Ectodermal cell (in vitro differentiated cells): ENCODE results near the gene RAMP1.

Experiments
- H3K27ac ChIP-seq: 2 replicates; pipeline ENCODE4 v1.7.0; 2013; ENCODE audit warnings: mild to moderate bottlenecking, low read depth, low read length; ENCODE audit not compliant: insufficient read depth, poor library complexity, severe bottlenecking
- H3K27me3 ChIP-seq: 2 replicates; pipeline ENCODE4 v1.7.0; 2013; ENCODE audit warnings: mild to moderate bottlenecking, low read length; ENCODE audit not compliant: insufficient read depth, control insufficient read depth, poor library complexity, severe bottlenecking
- H3K36me3 ChIP-seq: one replicate; pipeline ENCODE4 v1.7.0; 2013; ENCODE audit warnings: low read length; ENCODE audit not compliant: control insufficient read depth, insufficient read depth
- H3K4me1 ChIP-seq: one replicate; pipeline ENCODE4 v1.7.0; 2013; ENCODE audit warnings: low read length; ENCODE audit not compliant: control insufficient read depth, insufficient read depth
- H3K4me3 ChIP-seq: 2 replicates; pipeline ENCODE4 v1.7.0; 2013; ENCODE audit warnings: low read depth, low read length, control low read depth; ENCODE audit not compliant: insufficient read depth
- H3K9me3 ChIP-seq: 2 replicates; pipeline ENCODE4 v1.7.0; 2013; ENCODE audit warnings: mild to moderate bottlenecking, low read length, moderate library complexity; ENCODE audit not compliant: control insufficient read depth
- WGBS, 2 experiments: methylation state at CpG; one replicate each; pipeline ENCODE4 v1.1.7; 2013; ENCODE audit warnings: missing lambda C conversion rate in 2 of 2; 5-methylcytosine and 5-hydroxymethylcytosine counted together

Gene RAMP1

GRCh38 chr2:237919593-237919992 lies 60.2 kb downstream of the RAMP1 start:
- 85 to 86% methylated on average over 6 of the region's 6 CpGs for WGBS, 2 experiments
- Histone ChIP-seq H3K27me3 (peaks cover 6% of the 10 kb centered on the region), H3K36me3 (no peaks in the 10 kb centered on the region), H3K4me3 (no peak overlapping the region), H3K4me1 (no peaks in the 10 kb centered on the region), H3K27ac (no peak overlapping the region), H3K9me3 (no peaks in the 10 kb centered on the region)

DNA sequence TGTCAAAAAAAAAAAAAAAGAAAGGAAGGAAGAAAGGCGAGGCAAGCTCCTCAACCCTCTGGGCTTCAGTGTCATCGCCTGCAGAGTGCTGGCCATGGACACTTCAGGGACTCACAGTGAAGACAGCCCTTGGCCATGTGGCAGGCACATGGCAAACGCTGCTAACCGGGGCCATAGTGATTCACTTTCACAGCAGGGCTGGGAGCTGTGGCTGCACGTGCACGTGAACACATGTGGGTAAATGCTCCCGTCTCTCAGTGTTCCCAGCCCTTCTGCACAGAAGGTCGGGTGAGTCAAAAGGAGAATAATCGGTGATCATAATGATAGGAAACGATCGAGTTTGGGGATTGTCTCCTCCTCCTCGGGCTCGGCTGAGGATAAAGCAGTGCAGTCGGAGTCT lies 61.2 kb downstream of the RAMP1 start:
- 93% methylated on average over 14 of the region's 14 CpGs for WGBS, 2 experiments
- peaks cover 6% of the 10 kb centered on the region for H3K27me3 ChIP-seq
- H3K9me3 ChIP-seq = no peaks in the 10 kb centered on the region
- no peak overlapping the region for H3K27ac ChIP-seq
- H3K4me3 ChIP-seq = no peak overlapping the region
- no peaks in the 10 kb centered on the region for H3K36me3 ChIP-seq
- H3K4me1 ChIP-seq = no peaks in the 10 kb centered on the region

DNA sequence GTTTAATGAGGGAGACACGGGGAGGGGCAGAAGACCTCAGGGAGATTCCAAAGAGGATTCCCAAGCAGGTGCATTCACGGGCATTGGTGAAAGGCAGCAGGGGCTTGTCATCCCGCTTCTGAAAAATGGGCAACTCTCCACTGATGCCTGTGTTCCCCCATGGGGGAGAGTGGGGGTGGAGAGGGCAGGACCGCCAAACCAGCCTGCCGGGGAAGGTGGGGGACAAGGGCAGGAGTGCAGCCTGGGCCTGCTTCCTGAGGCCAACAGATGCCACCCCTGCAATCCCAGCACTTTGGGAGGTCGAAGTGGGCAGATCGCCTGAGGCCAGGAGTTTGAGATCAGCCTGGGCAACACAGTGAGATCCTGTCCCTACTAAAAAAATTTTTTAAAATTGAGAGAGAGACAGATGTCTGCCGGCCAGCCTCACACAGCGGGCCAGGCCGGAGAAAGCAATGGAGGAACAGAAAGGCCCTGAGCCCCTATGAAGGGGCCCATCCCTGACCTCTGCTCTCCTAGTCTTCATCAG lies 62.6 kb downstream of the RAMP1 start:
- 91% methylated on average over 10 of the region's 10 CpGs for WGBS, 2 experiments
- H3K9me3 ChIP-seq = no peaks in the 10 kb centered on the region
- H3K4me1 ChIP-seq = no peaks in the 10 kb centered on the region
- no peaks in the 10 kb centered on the region for H3K36me3 ChIP-seq
- H3K27me3 ChIP-seq = peaks cover 6% of the 10 kb centered on the region
- H3K4me3 ChIP-seq = no peak overlapping the region
- no peak overlapping the region for H3K27ac ChIP-seq

DNA sequence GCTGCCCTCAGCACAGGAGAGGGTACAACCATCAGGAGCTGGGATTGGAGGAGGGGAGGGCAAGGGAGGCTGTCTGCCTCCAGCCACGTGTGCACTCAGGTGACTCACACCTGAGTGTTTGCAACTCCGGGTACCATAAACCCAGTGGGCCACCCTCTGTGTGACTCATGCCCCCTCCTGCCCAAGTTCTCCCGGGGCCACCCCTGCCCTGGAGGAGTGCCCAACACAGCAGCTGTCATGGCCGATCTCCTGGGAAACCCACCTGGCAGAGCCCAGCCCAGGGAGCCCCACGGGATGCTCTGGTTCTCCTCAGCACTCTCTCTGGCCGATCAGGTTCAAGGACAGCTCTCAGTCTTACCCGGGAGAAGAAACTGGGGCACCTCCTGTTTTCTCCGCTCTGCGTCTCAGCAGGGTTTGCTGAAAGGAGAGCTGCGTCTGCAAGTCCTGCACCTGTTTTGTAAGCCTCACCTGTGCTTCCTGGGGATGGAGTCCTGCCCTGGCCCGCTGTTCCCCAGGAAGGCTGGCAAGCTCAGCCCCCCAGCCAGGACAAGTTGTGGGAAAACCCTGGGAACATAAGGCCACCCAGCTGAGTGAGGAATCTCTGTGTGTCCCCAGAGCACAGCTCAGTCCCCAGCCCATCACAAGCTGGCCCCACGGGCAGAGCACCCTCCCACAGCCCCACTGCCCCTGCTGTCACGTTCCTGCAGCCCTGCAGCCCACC lies 63.4 kb downstream of the RAMP1 start:
- Histone ChIP-seq H3K4me3 (no peak overlapping the region), H3K27ac (no peak overlapping the region)
- 72 to 73% methylated on average over 13 of the region's 13 CpGs for WGBS, 2 experiments

GRCh38 chr2:237923481-237924163 lies 64.2 kb downstream of the RAMP1 start:
- H3K27ac ChIP-seq = no peak overlapping the region
- H3K4me3 ChIP-seq = no peak overlapping the region
- H3K4me1 ChIP-seq = no peaks in the 10 kb centered on the region
- H3K36me3 ChIP-seq = no peaks in the 10 kb centered on the region
- WGBS, 2 experiments = 32 to 33% methylated on average over 33 of the region's 33 CpGs
- peaks cover 6% of the 10 kb centered on the region for H3K27me3 ChIP-seq
- no peaks in the 10 kb centered on the region for H3K9me3 ChIP-seq

More for the DNA sequence above, 63.4 kb downstream of the RAMP1 start:
- no peaks in the 10 kb centered on the region for H3K36me3 ChIP-seq
- H3K9me3 ChIP-seq = no peaks in the 10 kb centered on the region
- H3K4me1 ChIP-seq = no peaks in the 10 kb centered on the region
- H3K27me3 ChIP-seq = peaks cover 6% of the 10 kb centered on the region

GRCh38 chr2:237924164-237924534 lies 64.7 kb downstream of the RAMP1 start:
- no peaks in the 10 kb centered on the region for H3K4me1 ChIP-seq
- no peaks in the 10 kb centered on the region for H3K36me3 ChIP-seq
- no peak overlapping the region for H3K4me3 ChIP-seq
- no peaks in the 10 kb centered on the region for H3K9me3 ChIP-seq
- H3K27ac ChIP-seq = no peak overlapping the region
- WGBS, 2 experiments = 93 to 94% methylated on average over 14 of the region's 14 CpGs
- peaks cover 6% of the 10 kb centered on the region for H3K27me3 ChIP-seq

DNA sequence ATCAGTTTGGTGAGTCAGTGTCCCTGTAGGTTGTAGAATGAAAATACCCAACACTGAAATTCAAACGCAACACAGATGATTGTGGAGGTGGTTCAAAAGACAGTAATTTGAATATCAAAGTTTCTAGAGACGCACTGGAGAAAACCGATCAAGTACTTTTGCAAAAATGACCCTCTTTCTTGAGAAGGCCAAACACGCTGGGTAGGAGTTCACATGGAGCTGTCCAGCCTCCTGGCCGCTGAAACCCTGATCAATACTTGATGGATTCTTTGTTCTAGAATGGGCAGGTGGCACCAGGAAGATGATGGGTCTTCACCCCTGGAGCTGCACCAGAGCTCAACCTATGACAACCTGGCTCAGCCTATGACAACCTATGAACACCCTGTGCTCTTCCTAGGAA lies 67.7 kb downstream of the RAMP1 start:
- Histone ChIP-seq H3K36me3 (no peaks in the 10 kb centered on the region), H3K4me3 (no peak overlapping the region), H3K27me3 (peaks cover 6% of the 10 kb centered on the region), H3K4me1 (no peaks in the 10 kb centered on the region), H3K9me3 (no peaks in the 10 kb centered on the region), H3K27ac (no peak overlapping the region)
- WGBS, 2 experiments = 75% methylated on average over 5 of the region's 5 CpGs

DNA sequence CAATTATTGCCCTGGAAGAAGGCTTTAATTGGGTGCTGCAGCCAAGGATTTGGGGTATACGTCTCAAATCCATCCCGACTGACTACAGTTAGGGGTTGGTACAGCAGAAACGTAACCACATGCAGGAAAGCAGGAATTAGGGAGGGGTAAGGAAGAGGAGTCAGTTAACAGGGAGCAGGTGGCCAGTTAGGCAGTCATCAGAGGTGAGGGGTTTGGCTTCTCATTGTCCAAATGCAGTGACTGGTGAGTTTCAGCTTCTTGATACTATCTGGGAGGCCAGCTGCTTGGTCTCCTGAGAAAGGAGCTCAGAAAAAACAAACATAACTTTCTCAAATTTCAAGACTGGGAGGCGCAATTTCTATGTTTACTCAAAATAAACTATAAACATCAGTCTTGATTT lies 68.6 kb downstream of the RAMP1 start:
- Histone ChIP-seq H3K9me3 (no peaks in the 10 kb centered on the region), H3K27ac (no peak overlapping the region), H3K27me3 (no peaks in the 10 kb centered on the region), H3K36me3 (no peaks in the 10 kb centered on the region), H3K4me1 (no peaks in the 10 kb centered on the region), H3K4me3 (no peak overlapping the region)
- 84 to 86% methylated on average over 4 of the region's 4 CpGs for WGBS, 2 experiments

GRCh38 chr2:237929979-237930378 lies 70.6 kb downstream of the RAMP1 start:
- no peak overlapping the region for H3K4me3 ChIP-seq
- 85 to 87% methylated on average over 9 of the region's 9 CpGs for WGBS, 2 experiments

DNA sequence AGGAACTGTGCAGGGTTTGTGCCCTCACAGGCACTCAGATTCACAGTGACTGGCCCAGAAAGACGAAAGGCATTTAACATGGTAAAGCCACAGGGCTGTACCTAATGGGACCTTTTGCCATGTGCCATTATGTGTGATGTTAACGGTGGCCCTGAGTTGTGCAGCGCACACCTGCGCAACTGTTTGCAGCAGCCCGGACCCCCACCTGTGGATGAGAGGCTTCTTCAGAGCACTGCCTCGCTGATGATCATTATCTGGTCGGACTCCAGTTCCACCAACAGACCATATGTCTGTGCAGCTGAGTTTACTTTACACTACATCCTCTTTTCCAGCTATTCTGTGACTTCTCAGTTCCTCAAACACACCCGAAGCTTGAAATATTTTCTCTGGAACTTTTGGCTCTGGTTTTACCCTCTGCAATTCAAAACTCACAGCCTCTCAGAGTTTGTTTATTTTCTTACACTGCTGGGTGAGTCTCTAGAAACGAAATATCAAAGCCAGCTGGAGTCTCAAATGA lies 71.8 kb downstream of the RAMP1 start:
- H3K27ac ChIP-seq = no peak overlapping the region
- no peaks in the 10 kb centered on the region for H3K27me3 ChIP-seq
- H3K9me3 ChIP-seq = no peaks in the 10 kb centered on the region
- H3K4me3 ChIP-seq = no peak overlapping the region
- H3K4me1 ChIP-seq = no peaks in the 10 kb centered on the region
- H3K36me3 ChIP-seq = no peaks in the 10 kb centered on the region
- 91 to 94% methylated on average over 9 of the region's 9 CpGs for WGBS, 2 experiments

More at GRCh38 chr2:237929979-237930378, 70.6 kb downstream of the RAMP1 start:
- H3K36me3 ChIP-seq = no peaks in the 10 kb centered on the region
- H3K27me3 ChIP-seq = no peaks in the 10 kb centered on the region
- no peaks in the 10 kb centered on the region for H3K4me1 ChIP-seq
- no peaks in the 10 kb centered on the region for H3K9me3 ChIP-seq
- H3K27ac ChIP-seq = no peak overlapping the region
